Stimulated activated CD8-positive, alpha-beta memory T cell treated with anti-CD3 and anti-CD28 coated beads, Interleukin-2, amount 100 ng/mL, for 1 hour (primary cell): ENCODE data around the gene FCGR3B.
"Not testable (repeated sequence)": the region's sequence is repeated elsewhere in the genome, so short reads cannot be mapped to it uniquely, and the experiment has no call there.

Experiments
- DNase-seq, 2 donors: peaks; one replicate each; pipeline ENCODE4 v3.0.0-alpha.2; 2020; ENCODE audit warnings: low read depth in 2 of 2

The FCGR3B gene

DNA sequence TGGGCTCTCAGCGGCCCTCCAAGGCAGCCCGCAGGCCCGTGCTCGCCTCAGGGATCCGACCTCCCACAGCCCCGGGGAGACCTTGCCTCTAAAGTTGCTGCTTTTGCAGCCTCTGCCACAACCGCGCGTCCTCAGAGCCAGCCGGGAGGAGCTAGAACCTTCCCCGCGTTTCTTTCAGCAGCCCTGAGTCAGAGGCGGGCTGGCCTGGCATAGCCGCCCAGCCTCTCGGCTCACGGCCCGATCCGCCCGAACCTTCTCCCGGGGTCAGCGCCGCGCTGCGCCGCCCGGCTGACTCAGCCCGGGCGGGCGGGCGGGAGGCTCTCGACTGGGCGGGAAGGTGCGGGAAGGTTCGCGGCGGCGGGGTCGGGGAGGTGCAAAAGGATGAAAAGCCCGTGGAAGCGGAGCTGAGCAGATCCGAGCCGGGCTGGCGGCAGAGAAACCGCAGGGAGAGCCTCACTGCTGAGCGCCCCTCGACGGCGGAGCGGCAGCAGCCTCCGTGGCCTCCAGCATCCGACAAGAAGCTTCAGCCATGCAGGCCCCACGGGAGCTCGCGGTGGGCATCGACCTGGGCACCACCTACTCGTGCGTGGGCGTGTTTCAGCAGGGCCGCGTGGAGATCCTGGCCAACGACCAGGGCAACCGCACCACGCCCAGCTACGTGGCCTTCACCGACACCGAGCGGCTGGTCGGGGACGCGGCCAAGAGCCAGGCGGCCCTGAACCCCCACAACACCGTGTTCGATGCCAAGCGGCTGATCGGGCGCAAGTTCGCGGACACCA lies 25.0 kb downstream of the FCGR3B start:
- DNase-seq = not testable (repeated sequence)

DNA sequence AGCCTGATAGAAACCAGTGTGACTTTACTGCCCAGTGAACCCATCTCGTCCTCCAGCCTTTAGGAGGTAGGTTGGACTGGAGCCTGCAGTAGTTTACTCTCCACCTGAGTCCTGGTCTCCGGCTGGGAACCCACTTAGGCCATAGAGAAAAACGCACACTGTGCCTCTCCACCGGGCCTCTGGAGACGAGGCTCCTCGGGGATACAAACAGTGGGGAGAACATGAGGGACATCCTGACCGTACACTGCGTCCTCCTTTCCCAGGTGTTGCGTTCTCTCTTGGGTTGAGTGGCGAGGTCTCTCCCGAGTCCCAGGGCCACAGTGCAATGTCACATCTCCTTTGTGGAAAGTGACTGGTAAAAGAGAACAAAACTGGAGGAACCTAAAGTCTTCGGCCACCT lies 26.0 kb downstream of the FCGR3B start:
- not testable (repeated sequence) for DNase-seq

DNA sequence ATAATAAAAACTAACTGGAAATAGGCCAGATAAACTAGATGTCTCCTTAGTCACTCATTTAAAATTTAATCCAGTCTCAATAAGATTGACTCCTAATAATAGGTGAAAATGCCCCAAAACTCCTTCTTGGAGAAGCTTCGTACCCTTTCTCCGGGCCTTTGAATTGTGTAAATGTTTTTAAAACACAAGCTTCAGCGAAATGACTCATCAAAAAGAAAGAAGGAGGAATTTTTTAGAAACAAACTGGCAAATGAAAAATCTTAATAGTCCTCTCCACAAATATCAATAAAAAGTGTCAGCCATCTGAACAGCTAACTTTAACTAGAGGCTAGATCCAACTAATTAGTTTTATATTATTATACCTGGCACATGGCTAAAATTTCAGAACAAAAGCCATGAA lies 33.9 kb downstream of the FCGR3B start:
- DNase-seq = not testable (repeated sequence)

DNA sequence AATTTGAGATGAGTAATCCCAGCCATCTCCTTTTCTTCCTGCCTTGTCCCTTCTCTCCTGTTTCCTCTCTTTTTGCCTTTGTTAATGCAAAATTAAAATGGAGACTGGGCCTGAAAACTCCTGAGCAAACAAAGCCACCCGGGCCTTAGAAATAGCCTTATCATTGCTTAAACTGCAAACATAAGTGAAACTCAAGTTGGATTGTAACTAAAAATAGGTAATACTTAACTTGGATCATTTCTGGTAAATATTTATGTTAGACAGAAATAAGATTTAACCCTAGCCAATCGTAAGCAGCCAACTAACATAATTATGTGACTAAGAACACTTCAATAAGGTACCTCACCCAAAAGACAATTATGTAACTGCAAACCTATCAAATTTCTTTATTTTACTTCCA lies 35.4 kb downstream of the FCGR3B start:
- DNase-seq = not testable (repeated sequence)

DNA sequence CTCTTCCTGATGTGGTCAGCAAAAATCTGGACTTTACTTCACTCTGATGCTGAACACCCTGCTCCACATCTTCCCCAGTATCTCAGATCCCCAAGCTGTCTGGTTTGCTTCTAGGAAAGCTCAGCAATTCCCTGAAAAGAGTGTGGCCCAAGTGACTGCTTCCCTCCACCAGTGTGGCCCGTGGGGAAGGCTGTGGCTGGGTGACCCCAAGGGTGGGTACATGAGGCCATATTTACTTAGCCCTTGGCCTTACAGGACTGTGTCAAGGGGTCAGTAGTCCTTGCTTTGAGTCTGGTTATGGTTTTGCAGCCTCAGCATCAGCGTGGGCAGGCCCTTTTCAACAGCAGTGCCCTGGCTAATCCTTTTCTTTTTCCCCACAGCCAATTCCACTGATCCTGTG lies 35.8 kb downstream of the FCGR3B start:
- DNase-seq = not testable (repeated sequence)

DNA sequence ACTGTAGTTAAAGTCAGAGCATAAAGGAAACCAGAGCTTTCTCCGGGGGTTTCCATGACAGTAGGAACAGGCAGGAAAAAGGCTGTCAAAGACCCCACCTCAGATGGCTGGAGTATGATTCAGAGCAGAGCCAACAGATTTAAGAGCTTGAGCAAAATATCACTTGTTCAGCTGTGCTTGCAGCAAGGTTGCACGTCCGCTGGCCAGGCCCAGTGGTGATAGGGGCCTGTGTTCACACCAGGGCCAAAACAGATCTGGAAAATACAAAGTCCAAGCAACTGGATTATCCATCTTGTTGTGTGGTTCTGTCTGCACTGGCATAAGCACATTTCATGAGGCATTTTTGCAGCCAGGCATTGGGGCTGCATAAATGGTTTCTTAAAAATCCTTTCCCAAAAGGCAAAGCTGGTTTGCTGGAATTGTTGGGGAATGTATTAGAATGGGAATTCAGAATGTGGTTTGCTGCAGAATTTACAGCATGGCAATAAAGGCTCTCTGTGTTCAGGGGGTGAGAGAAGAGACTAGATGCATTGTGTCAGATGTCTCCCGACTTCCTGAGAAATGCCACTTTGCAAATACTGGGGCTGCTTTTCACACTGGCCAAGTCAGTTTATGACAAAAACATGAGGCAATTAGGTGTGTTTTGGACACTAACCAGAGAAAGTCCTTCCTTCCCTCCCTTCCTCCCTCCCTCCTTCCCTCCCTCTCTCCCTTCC lies 36.5 kb downstream of the FCGR3B start:
- not testable (repeated sequence) for DNase-seq

DNA sequence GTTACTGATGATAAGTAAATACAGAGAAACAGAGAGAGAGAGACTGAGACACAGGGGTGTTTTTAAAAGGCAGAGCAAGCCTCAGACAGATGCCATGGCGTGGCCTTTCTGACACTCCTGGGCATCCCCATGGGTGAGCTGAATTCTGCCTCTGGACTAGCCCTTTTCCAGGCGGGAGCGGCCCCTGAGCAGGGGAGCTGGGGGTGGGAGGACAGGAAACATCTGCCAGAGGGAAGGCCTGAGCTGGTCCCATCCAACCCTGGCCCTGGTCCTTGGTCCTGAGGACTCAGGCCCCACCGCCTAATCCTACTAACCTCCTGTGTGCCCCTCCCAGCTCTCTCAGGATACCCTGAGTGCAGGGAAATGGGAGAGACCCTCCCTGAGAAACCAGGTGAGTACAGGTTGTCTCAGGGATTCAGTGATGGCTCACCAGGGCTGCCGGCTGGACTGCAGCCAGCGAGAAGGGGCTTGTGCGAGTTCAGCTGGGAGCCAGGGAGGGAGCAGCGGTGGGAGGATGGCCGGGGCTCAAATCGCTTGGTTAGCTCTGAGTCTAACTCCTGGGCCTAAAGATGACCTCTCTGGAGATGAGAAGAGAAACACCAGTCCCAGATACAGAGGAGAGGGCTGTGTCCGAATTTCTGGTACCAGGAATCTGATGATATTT lies 37.8 kb downstream of the FCGR3B start:
- not testable (repeated sequence) for DNase-seq

DNA sequence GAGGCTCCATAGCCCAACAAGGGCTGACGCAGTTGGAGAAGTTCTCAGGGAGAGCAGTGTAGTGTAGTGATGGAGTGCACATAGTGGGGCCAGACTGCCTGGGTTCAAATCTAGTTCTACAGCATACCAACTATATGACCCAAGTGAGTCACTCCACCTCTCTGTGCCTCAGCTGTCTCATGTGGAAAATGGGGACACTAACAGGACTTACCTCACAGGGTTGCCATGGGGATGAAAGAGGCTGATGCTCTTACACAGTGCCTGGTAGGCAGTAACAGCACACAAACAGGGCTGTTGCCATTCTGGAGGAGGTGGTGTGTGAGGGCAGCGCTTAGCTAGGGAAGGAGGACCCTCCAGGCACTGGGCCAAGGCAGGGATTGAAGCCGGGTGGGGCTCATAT lies 38.4 kb downstream of the FCGR3B start:
- DNase-seq = not testable (repeated sequence)

DNA sequence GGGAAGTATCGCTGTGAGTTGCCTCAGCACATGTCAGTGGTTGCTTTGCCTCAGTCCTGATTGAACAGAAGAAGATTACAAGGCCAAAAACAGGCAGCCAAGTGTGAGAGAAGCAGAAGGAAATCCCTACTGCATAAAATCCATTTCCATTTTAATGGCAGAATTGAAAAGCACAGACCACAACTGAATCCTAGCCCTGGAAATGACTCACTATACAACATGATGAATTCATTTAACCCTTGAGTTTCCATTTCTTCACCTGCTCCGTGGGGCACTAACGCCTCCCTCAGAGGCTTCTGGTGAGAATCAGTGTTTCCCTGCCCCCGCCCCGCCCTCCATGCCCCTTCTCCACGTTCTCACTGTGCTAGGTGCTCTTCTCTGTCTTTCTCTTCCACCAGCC lies 41.1 kb downstream of the FCGR3B start:
- DNase-seq = not testable (repeated sequence)

DNA sequence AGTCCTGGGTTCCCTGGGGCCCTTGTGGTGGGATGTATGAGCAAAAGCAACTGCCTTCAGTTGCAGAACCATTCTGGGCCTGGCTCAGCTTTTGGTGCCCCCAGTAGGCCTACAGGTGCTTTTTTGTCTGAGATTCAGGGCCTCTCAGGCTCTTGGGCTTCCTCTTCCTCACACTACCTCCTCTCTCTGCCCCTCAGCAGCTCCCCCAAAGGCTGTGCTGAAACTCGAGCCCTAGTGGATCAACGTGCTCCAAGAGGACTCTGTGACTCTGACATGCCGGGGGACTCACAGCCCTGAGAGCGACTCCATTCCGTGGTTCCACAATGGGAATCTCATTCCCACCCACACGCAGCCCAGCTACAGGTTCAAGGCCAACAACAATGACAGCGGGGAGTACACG lies 41.6 kb downstream of the FCGR3B start:
- not testable (repeated sequence) for DNase-seq

DNA sequence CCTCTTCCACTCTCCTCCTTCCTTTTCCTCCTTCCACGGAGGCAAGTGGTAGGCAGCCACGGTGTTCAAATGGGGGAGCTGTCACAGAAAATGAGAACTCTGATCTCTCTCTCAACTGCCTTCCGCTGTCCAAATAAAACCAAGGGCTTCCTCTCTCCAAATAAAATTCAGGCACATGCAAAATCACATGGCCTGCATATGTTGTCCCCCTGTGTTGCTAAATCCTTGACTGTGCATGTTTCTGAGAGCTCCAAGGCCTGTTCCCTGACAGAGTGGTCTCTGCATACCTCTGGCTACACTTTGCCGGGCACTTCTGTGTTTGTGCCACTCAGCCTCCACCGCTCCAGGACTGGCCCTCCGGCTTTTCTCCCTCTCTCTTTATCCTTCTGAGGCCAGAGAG lies 42.4 kb downstream of the FCGR3B start:
- DNase-seq = not testable (repeated sequence)

DNA sequence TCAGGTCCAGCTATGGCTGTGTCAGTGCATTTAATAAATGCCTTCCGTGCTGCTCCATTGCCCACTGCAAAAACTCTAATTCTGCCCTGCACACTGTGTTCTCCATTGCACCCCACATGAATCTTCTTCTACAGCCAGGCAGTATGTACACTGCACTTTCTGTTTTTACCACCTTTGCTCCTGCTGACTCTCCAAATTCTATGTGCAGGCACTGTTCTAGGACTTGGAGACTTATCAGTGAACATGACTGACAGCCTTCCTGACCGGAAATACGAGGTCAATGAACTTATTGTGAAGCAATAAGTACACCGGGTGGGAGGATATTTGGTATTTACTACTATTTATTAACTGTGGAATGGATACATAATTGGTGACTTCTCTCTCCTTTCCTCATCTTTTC lies 48.1 kb downstream of the FCGR3B start:
- DNase-seq = not testable (repeated sequence)

DNA sequence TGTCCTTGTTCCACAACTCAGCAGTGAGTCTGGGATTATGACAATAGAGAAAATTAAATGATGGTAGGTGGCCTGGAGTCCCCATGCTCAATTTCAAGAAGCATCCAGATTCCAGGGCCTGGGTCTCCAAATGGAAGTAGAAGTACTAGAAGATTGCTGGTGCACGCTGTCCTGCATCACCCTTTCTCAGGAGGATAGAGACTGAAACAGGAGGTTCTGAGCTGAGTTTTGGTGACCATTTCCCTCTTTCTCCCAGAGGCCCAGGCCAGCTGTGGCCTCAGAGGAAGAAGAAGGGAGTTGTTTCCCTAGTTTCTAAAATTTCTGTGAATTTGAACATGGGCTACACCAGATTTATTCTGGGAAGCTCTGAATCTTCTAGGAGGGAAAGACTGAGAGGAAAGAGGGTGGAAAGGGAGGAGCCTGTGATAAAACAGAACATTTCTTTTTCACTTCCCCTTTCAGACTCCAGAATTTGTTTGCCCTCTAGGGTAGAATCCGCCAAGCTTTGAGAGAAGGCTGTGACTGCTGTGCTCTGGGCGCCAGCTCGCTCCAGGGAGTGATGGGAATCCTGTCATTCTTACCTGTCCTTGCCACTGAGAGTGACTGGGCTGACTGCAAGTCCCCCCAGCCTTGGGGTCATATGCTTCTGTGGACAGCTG lies 50.0 kb downstream of the FCGR3B start:
- not testable (repeated sequence) for DNase-seq

DNA sequence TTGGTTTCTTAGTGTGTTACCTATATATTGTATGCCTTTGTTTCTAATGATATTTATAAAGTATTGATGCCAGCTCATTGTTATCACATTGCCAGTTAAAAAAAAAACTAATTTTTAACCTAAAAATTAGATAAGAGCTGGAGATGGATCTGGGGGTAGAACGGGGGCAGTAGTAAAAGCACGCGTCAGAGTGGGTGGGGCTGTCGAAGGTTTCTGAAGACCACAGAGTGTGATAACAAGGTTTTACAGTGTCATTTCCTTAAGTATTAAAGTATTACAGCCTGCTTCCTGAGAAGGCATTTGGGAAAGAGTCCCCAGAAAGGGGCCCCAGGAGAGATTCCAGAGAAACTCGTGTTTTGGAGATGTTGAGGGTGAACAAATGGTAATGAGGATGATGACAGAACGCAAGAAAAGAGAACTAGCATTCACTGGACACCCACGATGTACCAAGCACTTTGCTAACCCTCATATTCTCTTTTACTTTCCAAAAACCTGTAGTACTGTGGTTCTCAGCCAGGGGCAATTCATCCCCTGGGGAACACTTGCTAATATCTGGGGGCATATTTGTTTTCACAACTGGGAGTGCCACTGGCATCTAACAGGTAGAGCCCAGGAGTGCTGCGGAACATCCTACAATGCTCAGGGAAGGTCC lies 51.0 kb downstream of the FCGR3B start:
- DNase-seq = not testable (repeated sequence)

DNA sequence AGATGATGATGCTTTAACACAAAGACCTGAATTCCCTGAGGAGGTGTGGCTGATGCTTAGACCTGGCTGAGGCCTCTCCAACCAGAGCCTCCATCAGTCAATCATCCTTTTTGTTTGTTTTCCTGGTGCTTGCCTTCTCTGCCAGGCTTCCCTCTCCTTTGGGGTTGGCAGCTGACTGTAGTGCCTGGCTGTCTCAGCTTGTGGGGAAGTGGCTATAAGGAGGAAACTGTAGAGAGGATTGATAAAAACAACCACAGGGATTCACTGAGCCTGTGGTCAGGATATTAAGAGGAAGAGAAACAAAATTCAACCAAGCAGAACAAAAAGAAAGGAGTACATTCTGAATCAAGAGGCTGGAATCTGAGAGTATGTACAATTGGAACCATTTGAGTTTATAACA lies 54.3 kb downstream of the FCGR3B start:
- not testable (repeated sequence) for DNase-seq
